ENCODE measurements around the gene NOX4.

DNA sequence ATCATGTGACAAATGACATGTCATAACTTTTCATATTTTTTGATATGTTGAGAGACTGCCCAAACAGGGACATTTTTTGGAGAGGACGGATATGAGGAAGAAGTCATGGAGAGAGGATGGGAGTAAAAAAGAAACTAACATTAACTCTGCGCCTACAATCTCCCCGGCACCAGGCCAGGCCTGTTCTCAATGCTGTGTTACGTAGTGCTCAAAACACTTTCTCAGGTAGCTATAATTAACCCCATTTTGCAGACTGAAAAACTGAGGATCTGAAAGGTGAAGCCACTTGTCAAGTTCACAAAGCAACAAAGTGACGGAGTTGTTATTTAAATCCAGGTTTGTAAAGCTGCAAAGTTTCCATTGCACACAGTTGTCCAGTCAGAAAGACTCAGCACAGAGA, 17.4 kb upstream of the NOX4 start:
- no peak for TF ChIP-seq EP300 (IDR thresholded peaks at IDR 0.05; ENCODE audit: borderline replicate concordance in 1 of 2, low read depth in 2 of 2, low read length in 2 of 2)
- TF ChIP-seq RFX5 (IDR thresholded peaks at IDR 0.05; ENCODE audit: borderline replicate concordance, low read depth, low read length), result no peak
- TF ChIP-seq POLR2A (IDR thresholded peaks at IDR 0.05; ENCODE audit: control extremely low read depth in 1 of 2, low read depth in 2 of 2, low read length in 2 of 2), result no peak
- TF ChIP-seq, protein P1, sequence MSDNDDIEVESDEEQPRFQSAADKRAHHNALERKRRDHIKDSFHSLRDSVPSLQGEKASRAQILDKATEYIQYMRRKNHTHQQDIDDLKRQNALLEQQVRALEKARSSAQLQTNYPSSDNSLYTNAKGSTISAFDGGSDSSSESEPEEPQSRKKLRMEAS (IDR thresholded peaks at IDR 0.05), result no peak
- TF ChIP-seq EZH2 (IDR thresholded peaks at IDR 0.05; ENCODE audit: low read depth, low read length, severe bottlenecking), result no peak
- TF ChIP-seq, protein P2, sequence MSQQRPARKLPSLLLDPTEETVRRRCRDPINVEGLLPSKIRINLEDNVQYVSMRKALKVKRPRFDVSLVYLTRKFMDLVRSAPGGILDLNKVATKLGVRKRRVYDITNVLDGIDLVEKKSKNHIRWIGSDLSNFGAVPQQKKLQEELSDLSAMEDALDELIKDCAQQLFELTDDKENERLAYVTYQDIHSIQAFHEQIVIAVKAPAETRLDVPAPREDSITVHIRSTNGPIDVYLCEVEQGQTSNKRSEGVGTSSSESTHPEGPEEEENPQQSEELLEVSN (IDR thresholded peaks at IDR 0.05), result no peak
- no peak for TF ChIP-seq CHD1 (IDR thresholded peaks at IDR 0.05; ENCODE audit: low read depth, low read length)
- TF ChIP-seq, protein P3, sequence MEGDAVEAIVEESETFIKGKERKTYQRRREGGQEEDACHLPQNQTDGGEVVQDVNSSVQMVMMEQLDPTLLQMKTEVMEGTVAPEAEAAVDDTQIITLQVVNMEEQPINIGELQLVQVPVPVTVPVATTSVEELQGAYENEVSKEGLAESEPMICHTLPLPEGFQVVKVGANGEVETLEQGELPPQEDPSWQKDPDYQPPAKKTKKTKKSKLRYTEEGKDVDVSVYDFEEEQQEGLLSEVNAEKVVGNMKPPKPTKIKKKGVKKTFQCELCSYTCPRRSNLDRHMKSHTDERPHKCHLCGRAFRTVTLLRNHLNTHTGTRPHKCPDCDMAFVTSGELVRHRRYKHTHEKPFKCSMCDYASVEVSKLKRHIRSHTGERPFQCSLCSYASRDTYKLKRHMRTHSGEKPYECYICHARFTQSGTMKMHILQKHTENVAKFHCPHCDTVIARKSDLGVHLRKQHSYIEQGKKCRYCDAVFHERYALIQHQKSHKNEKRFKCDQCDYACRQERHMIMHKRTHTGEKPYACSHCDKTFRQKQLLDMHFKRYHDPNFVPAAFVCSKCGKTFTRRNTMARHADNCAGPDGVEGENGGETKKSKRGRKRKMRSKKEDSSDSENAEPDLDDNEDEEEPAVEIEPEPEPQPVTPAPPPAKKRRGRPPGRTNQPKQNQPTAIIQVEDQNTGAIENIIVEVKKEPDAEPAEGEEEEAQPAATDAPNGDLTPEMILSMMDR (IDR thresholded peaks at IDR 0.05; ENCODE audit: control extremely low read depth in 1 of 3, insufficient read depth in 1 of 3, low read depth in 1 of 3, low read length in 3 of 3), result no peak
- no peak for TF ChIP-seq SRF (IDR thresholded peaks at IDR 0.05; ENCODE audit: low read depth, low read length)

All from H1 (cell line).